ENCODE measurements around the gene LCA5.
"Not testable (repeated sequence)": the region's sequence is repeated elsewhere in the genome, so short reads cannot be mapped to it uniquely, and the experiment has no call there.

The LCA5 gene

DNA sequence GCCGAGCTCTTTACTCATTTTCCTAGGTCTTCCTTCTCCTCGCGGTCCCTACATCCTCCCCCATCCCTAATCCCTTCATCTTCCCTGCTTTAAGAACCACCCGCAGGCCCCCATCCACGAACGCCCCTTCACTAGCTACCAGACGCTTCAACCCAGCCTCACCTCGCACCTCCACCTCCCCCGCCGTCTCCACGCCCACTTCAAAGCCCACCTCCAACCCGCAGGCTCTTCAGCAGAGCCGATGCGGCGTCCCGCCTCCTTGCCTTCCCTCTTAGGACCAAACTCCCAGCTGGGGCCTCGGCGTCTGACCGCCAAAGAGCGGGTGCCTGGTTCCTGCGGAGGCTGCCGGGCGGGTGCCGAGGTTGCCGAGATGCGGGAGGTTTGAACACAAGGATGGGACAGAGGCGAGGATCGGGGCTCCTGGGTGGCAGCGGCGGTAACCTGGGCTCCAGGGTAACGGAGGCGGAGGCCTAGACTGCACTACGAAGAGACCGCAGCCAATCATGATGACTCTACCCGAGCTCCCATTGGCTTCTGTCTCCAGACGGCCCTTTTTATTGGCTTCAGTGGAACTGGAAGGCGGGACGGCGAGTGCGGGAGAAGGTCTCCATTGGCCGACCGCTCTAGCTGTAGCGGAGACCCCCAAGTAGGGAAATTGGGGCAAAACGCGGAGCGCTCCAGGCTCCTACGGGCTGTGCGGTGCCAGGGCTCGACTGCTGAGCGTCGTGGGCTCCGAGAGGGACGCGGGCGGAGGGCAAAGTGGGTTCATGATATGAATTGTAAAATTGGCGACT is at the start of gene LCA5:
Gene LCA5 (minus strand): TSS at position 477 of the 794 bp plus-strand sequence. CDS start 18,536 bp downstream, outside the sequence.
- DNase-seq (ENCODE audit: low read depth in 2 of 2), result peak; percentile 59 to 69

DNA sequence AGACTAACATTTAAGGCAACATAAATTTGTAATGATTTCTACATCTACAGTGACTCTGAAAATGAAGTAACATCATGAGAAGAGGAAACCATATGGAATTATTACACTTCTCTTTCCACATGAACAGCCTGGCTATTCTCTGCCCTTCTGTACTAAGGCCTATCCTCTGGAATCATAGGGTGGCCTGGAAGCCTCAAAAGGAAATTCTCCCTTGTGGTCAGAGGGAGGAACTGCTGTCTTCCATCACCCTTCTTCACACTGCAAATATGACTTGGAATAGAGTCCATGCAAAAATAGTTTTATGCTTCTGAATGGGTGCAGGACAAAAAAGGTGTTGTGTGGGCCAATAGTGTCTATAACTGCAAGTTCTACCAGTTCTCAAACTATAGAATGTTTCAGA is 49.3 kb upstream of the LCA5 start:
- DNase-seq (ENCODE audit: low read depth in 2 of 2), result no peak

DNA sequence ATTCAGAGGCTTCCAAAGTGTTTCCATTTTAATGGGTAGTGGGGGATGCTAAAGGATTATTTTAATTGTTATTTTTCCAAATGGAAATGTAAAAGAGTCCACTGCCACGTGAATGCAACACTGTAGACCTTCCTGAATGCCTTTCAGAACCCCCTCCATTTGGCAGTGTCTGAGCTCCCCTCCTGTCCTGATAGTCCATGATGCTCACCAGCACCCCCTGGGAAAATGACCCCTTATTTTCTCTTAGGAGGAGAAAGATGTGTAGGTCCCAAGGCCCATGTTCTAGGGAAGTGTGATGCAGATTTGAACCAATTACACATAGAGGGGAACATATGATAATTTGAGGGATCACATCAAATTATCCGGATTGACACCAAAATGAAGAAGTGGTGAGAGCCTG is 47.1 kb upstream of the LCA5 start:
- DNase-seq (ENCODE audit: low read depth in 2 of 2), result no peak

DNA sequence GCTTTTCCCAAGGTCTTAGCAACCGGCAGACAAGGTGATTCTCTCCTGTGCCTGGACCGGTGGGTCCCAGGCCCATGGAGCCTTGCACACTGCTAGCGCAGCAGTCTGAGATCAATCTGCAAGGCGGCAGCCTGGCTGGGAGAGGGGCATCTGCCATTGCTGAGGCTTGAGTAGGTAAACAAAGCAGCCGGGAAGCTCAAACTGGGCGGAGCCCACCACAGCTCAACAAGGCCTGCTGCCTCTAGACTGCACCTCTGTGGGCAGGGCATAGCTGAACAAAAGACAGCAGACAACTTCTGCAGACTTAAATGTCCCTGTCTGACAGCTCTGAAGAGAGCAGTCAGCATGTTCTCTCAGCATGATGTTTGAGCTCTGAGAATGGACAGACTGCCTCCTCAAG is 40.7 kb upstream of the LCA5 start:
- not testable (repeated sequence) for DNase-seq (ENCODE audit: low read depth in 2 of 2)

DNA sequence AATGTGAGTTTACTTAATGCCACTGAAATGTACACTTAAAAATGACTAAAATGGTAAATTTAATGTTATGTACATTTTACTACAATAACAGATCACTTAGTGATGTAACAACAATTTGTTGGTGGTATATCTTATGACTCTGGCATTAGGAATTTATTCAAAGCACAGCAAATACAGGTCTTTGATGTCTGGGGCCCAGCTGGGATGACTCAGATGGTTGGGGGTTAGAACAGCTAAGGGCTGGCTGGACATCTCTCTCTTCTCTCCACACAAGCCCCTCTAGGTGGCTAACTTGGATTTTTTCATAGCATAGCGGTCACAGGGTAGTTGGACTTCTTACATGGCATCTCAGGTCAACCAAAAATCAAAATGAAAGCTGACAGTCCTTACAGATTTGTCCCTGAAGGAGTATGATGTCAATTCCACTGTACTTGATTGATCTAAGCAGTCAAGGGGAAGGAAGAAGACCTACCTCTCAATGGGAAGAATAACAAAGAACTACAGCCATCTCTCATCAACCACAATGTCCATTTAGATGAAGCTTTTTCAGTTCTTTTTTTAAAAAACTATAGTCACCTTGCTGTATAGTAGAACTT is 37.5 kb upstream of the LCA5 start:
- DNase-seq (ENCODE audit: low read depth in 2 of 2), result no peak

DNA sequence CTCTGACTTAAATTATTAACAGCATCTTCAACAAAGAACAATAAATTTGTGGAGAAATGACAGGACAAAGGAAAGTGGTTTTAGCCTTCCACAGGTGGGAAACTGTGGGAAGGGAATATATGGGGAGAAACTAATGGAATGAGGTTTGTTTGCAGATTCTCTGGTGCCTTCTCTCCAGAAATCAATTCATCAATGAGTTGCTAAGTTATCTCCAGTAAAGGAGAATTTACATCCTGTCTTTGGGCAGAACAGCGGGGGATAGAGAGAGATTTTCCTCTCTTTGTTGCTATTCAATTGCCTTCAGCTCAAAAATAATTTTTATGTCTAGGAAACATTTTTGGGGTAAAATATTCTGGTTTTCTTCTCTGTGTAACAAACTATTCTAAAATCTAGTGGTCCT is 36.9 kb upstream of the LCA5 start:
- DNase-seq (ENCODE audit: low read depth in 2 of 2), result no peak

DNA sequence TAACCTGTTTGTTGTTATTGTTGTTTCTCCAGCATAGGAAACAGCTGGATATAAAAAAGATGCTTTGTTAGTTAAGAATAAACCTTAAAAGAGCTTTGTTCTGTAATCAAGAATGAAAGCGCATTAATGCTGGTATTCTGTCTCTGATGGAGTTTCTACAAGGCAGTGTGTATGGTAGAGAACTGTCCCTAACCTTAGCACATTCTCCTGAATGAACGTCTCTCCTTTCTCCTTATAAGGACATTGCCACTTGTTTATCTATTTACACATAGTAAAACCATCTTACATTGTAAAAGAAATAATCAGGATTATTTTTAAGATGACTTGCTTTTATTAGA is 33.8 kb upstream of the LCA5 start:
- DNase-seq (ENCODE audit: low read depth in 2 of 2), result no peak

DNA sequence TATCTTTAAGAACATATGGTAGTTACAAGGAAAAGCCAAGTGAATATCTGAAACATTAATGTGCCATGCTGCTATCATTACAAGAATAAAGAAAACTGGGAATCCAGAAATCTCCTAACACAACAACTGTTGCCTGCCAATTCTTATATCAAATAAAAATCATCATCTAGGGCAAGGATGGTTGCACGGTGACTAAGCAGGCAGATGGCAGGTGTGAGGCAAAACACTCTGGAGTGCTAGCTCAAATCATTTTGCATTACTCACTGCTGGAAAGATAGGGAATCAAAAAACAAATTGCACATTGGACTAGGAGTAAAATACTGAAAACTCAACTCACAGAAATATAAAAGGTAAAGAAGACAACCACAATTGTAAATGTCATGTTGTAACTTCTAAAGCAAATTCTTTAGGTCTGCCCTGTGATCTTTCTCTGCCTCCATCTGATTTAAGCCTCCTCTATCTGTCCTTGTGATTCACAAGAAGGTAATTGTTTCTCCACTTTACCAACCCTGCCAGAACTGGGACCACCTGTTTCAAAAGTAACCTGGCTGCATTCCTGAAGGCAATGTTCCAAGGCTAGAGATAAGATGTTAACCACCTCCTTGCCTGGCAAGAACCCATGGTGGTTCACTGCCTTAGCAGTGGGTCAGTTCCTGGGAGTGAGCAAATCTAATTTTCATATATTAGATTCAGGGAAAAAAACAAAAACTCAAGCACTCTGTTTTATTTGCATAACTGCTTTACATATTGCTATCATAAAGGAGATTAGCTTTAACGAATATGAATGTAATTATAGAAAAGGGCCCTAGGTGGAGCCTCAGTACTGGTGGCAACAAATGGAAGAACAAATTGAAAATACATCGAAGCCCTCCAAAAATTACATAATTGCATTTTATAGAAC is 33.1 kb upstream of the LCA5 start:
- DNase-seq (ENCODE audit: low read depth in 2 of 2), result no peak

DNA sequence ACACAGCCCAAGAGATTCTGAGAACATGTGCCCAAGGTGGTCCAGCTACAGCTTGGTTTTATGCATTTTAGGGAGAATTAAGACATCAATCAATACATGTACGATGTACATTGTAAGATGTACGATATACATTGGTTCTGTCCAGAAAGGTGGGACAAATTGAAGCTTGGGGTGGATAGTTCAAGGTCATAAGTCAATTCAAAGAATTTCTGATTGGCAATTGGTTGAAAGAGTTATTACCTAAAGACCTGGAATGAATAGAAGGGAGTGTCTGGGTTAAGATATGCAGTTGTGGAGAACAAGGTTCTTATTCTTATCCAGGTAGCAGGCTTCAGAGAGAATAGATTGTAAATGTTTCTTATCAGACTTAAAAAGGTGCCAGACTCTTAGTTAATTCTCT is 31.8 kb upstream of the LCA5 start:
- no peak for DNase-seq (ENCODE audit: low read depth in 2 of 2)

DNA sequence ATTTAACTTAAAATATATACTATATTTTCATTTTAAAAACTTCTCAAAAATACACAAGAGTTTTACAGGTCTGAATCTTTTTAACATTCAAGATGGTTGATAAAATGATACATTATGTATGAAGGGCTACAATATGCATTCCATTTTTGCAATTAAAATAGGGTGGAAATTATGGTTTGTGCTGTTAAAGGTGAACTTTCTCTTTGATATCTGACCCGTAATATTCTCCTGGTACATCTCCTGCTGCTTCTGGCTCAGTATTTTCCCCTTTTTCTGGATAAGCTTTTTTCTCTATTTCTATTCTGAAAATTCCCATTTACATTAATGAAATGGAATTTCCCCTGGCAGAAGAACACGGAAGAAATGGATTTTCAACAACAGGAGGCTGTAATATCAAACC is 27.4 kb upstream of the LCA5 start:
- no peak for DNase-seq (ENCODE audit: low read depth in 2 of 2)

DNA sequence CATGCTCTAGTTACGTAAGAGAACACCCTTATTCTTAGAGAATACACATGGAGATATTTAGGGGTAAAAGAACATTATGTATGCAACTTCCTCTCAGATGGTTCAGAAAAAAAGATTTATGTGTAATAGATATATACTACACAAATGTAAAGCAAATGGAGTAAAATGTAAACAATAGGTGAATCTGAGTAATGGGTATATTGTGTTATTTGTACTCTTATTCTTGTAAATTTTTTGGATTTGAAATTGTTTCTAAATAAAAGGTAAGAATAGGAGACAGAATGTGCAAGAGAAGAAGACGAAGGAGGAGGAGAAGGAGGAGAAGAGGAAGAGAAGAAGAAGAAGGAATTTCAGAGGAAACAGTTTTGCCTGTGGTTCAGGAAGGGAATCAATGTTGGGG is 22.5 kb upstream of the LCA5 start:
- DNase-seq (ENCODE audit: low read depth in 2 of 2), result no peak

DNA sequence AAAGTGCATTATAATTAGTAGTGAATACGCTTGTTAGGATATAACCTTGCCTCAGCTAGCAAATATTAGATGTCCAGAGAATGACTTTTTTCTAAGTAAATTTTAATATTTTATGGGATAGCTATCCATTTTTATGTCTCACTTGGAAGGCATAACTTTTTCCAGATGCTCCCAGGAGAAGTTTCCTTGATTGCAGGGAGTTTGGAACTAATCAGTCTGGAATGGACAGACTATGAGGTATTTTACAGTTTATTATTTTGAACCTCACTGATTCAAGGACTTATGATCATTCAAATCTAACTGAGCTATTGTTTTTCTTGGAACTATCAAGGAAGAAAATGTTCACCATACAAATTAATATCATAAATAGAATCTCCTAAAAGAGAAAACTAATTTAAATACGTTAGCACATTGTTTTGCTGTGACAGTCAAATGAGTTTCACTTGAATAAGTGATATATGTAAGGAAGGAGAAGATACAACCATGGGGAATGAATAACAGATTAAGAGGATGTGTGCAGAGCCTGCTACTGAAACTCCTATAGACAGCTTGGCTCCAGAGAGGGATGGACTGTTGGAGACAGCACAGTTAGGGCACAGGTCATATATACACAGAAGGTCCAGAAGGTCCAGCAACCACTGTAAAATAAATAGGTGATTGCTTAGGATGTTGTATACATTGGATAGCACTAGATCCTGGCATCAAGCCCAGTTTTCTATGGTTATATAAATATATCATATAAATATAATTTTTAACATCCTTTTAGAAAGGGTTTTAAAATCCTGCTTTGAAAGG is 20.6 kb upstream of the LCA5 start:
- DNase-seq (ENCODE audit: low read depth in 2 of 2), result no peak

DNA sequence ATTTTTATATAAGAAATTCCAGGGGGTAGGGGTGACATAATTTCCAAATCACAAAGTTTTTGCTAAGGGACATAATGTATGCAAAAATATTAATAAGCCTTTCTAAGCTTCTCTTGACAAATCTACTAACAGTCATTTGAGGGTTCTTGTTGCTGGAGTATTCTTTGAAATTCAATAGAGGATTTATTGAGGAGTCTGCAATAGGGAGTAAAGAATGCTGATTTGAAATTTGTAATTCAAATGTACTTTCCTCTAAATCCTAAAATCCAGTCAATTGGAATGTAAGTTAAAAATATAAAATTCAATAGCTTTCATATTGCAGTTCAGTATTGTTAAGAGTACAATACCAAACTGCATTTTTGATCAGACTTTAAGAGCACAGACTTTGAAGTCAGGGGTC is 17.1 kb upstream of the LCA5 start:
- DNase-seq (ENCODE audit: low read depth in 2 of 2), result no peak

DNA sequence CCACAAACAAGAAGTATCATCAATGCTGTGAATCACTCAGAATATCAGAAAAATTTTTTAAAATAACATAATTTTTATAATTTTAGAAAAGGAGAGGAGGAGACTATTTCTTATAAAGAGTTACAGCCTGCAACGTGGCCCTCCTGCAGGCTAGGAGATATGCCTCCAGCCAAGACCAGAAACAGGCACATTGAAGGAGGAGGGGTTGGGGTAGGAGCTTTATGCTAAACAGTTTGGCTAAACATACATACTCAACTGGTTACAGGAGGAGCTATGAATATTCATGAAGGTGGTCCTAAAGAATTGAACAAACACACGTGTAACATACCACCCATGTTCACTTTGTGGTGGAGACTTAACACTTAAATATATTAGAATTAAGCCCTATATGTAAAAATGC is 14.2 kb upstream of the LCA5 start:
- no peak for DNase-seq (ENCODE audit: low read depth in 2 of 2)

DNA sequence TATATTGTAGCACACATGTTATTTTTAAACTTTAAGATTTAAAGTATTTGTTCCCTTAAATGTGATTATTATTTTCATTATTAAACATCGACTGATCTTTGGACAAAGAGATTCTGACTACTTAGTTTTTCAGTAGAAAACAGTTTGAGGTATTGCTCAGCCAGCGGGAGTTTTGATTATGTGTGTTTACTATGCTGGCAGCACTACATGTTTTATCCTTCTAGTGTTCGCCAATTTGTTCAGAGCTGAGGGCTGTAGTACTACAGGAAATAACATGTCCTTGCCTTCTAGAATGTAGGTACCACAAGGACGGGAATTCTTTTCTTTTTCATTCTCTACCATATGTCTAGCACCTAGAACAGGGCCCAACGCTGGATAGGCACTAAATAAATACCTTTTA is 11.1 kb upstream of the LCA5 start:
- no peak for DNase-seq (ENCODE audit: low read depth in 2 of 2)

DNA sequence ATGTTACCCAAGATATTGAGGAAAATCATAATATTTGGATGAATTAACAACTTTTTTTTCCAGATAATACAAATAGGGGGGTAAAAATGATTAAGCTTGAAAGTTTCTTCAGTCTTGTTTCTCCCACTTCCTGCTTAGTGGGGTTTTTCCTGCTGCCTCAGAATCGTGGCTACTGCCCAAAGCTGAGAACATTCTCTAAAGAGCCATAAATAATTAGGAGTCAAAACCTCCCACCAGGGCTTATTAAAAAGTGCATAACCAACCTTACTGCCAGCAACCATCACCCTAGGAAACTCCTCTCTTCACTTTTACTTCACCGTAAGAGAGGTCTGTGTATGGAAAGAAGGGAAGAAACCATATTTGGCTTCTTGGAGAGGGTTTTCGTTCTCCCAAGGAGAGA is 9.0 kb upstream of the LCA5 start:
- no peak for DNase-seq (ENCODE audit: low read depth in 2 of 2)

DNA sequence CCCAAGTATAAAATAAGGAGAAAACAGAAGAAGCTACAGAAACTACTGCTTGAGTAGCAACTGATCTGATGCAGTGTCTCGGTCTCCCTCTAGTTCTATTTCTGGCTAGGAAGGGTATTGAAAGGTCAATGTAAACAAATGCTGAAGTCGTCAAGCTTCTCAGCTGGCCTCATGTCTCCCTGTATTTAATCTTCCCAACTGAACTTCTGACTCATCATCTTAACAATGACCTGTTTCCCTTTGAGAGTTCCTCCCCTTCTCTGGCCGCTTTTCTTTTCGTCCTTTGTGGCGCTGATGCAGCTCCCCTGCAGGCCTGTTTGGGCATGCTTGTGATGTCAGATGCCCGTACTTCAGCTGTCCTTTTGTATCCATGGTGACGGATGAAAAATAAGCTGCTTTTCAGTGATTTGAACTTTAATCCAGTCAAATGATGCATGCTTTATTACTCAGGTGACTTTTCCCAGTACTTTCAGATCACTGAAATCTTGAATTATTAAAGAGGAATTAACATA is 7.8 kb upstream of the LCA5 start:
- no peak for DNase-seq (ENCODE audit: low read depth in 2 of 2)

DNA sequence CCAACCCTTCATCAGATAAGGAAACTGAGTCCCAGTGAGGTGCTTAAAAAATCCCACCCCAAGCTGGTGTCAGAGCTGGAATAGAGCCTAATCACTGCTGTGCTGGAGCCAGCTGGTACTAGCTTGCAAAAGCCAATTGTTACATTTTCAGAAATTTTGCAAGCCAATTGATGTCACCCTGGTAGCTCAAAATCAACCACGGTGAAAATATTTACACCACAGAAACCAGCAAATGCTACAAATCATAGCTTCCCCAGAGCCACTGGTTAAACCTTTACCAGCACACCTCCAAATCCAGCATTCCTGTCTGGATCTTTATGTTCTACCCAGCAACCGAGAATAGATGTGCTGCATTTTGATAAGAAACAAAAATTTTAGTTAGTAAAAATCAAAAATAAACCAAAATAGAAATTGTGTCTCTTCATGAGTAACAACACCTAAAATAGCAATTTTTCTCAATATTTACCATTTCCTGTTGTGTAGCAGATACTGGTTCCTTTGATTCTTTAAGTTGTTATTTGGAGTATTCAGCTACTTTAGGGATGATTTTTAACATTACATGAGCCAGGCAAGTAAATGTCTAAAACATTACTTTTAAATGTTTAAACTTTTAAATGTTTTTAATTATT is 7.2 kb upstream of the LCA5 start:
- no peak for DNase-seq (ENCODE audit: low read depth in 2 of 2)

DNA sequence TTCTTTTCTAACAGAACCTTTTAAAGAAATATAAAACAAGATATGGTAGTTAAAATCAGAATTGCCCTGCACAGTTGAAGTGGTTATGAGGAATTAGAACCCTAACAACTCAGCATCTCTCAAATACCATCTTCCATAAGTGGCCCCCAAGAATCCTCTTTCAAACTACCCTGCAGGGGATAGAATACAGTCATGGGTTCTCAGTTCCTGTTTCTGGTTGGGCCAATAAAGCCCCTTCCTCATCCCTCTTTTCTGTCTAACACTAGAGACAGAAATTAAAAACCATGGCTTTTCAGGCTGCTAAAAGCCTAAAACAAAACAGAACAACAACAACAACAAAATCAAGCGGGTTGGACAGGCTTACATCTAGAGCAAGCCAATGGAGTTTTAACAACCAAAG is 6.7 kb upstream of the LCA5 start:
- no peak for DNase-seq (ENCODE audit: low read depth in 2 of 2)

DNA sequence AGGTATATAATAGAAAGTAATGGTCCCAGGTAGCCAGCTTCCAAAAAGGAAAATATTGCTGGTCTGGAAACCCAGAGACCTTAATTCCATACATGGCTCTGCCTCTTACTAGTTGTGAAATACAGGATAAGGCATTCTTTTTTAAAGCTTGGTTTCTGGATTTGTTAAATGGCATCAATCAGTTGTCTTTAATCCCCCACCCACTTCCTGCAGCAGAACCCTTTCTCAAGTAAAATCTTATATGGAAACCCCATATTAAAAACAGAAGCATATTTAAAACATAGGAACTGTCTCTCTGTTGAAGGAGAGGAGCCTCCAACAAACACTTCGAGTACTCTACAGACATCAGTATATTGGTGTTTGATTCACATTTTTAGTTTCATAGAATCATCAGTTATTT is 6.2 kb upstream of the LCA5 start:
- no peak for DNase-seq (ENCODE audit: low read depth in 2 of 2)
